CD8-positive, alpha-beta memory T cell (primary cell): ENCODE results near the gene MYCBP. TPM values are rescaled to one million over a fixed set of nuclear protein-coding genes. Genes with fewer than 3 reads are reported as not detected.
A peak's percentile ranks its signal among the peaks of the same experiment; 100 is the strongest.

ENCODE experiments used
- CTCF ChIA-PET: fragments of 350-600 bp; sonication (Branson Sonifier 250); formaldehyde crosslinking; loops from one replicate; lab custom pipeline; 2021; ENCODE audit warnings: antibody characterized with exemption; lab: Charles Lee
- POLR2A ChIA-PET: fragments of 350-600 bp; sonication (Branson Sonifier 250); formaldehyde crosslinking; loops from one replicate; lab custom pipeline; 2021; ENCODE audit warnings: antibody characterized with exemption; lab: Charles Lee
- DNase-seq, 5 donors: peaks; one replicate each; pipeline versions ENCODE4 v3.0.0 to v3.0.0-alpha.2; 2020 to 2022; ENCODE audit warnings: mixed read lengths in 1 of 5
- H3K27ac ChIP-seq: one replicate; pipeline ENCODE4 v1.7.0; 2013; ENCODE audit warnings: low read depth, mild to moderate bottlenecking, low read length, moderate library complexity
- H3K27me3 ChIP-seq: 2 replicates; pipeline ENCODE4 v1.7.0; 2013; ENCODE audit warnings: low read length, mild to moderate bottlenecking; ENCODE audit not compliant: insufficient read depth, poor library complexity, severe bottlenecking
- H3K36me3 ChIP-seq: 2 replicates; pipeline ENCODE4 v1.7.0; 2013; ENCODE audit warnings: mild to moderate bottlenecking, low read length, moderate library complexity; ENCODE audit not compliant: insufficient read depth
- H3K4me1 ChIP-seq: 2 replicates; pipeline ENCODE4 v1.7.0; 2013; ENCODE audit warnings: mild to moderate bottlenecking, low read length, moderate library complexity; ENCODE audit not compliant: insufficient read depth
- H3K4me3 ChIP-seq: 2 replicates; pipeline ENCODE4 v1.7.0; 2013; ENCODE audit warnings: mild to moderate bottlenecking, low read length
- H3K9me3 ChIP-seq: 2 replicates; pipeline ENCODE4 v1.7.0; 2013; ENCODE audit warnings: mild to moderate bottlenecking, low read length
- H3K27ac Mint-ChIP-seq, 8 donors: one replicate each; pipeline ENCODE4 v1.8.0; 2020 to 2021; ENCODE audit warnings: mixed read lengths in 8 of 8, mild to moderate bottlenecking in 6 of 8, inconsistent platforms in 3 of 8, moderate library complexity in 3 of 8
- H3K27me3 Mint-ChIP-seq, 2 donors: one replicate each; pipeline ENCODE4 v1.8.0; 2020 to 2021; ENCODE audit warnings: mixed read lengths in 2 of 2, mild to moderate bottlenecking in 1 of 2, moderate library complexity in 1 of 2
- H3K36me3 Mint-ChIP-seq, 3 donors: one replicate each; pipeline ENCODE4 v1.8.0; 2020 to 2021; ENCODE audit warnings: mixed read lengths in 3 of 3, inconsistent platforms in 1 of 3, mild to moderate bottlenecking in 1 of 3
- H3K4me1 Mint-ChIP-seq, 3 donors: one replicate each; pipeline ENCODE4 v1.8.0; 2020 to 2021; ENCODE audit warnings: mixed read lengths in 3 of 3, inconsistent platforms in 1 of 3, mild to moderate bottlenecking in 1 of 3
- H3K4me3 Mint-ChIP-seq, 7 donors: one replicate each; pipeline ENCODE4 v1.8.0; 2020 to 2021; ENCODE audit warnings: mixed read lengths in 7 of 7, mild to moderate bottlenecking in 6 of 7, moderate library complexity in 4 of 7, inconsistent platforms in 2 of 7
- H3K9me3 Mint-ChIP-seq, 5 donors: one replicate each; pipeline ENCODE4 v1.8.0; 2020 to 2022; ENCODE audit warnings: mixed read lengths in 5 of 5, mild to moderate bottlenecking in 3 of 5, moderate library complexity in 2 of 5, inconsistent platforms in 1 of 5
- polyA plus RNA-seq: library from polyadenylated mRNA; unstranded; fragments of 300-500 nt; fragmentation: Illumina TruSeq; gene quantifications from one replicate; pipeline ENCODE4 v1.2.3, GENCODE V29; 2021
- total RNA-seq, 2 experiments: library from RNA; stranded (reverse); gene quantifications; one replicate each; pipeline ENCODE4 v1.2.3, GENCODE V29; 2021

Gene MYCBP
- total and polyA plus RNA-seq, 3 experiments from 2014 or later, result 63.4 to 74.3 (median 63.9) TPM

- POLR2A ChIA-PET, result no interaction called here
- Histone ChIP-seq H3K36me3 (no peaks in the 10 kb centered on the region), H3K4me3 (no peak overlapping the region), H3K27me3 (no peaks in the 10 kb centered on the region), H3K9me3 (no peaks in the 10 kb centered on the region), H3K4me1 (no peaks in the 10 kb centered on the region), H3K27ac (no peak overlapping the region)
- Mint-ChIP-seq H3K4me1 (no peaks in the 10 kb centered on the region), H3K36me3 (peaks cover 0 to 4% (median 0%) of the 10 kb centered on the region in 3 donors), H3K27ac (peak overlapping the region in 1 of 8 donors; percentile 50), H3K9me3 (peaks cover 0 to 9% (median 5%) of the 10 kb centered on the region in 5 donors), H3K27me3 (no peaks in the 10 kb centered on the region), H3K4me3 (no peak overlapping the region)
- CTCF ChIA-PET, result no interaction called here
- no peak for DNase-seq
Observed at GRCh38 chr1:38905985-38906384, 32.8 kb upstream of the MYCBP start.

- H3K27ac ChIP-seq, result no peak overlapping the region
- Mint-ChIP-seq H3K4me3 (no peak overlapping the region), H3K4me1 (no peaks in the 10 kb centered on the region), H3K36me3 (peaks cover 0 to 2% (median 0%) of the 10 kb centered on the region in 3 donors), H3K27ac (no peak overlapping the region), H3K27me3 (no peaks in the 10 kb centered on the region), H3K9me3 (no peaks in the 10 kb centered on the region)
- ChIA-PET CTCF (no interaction called here), POLR2A (no interaction called here)
- no peak for DNase-seq
- H3K27me3 ChIP-seq, result no peaks in the 10 kb centered on the region
- no peaks in the 10 kb centered on the region for H3K9me3 ChIP-seq
- H3K36me3 ChIP-seq, result no peaks in the 10 kb centered on the region
- H3K4me3 ChIP-seq, result no peak overlapping the region
- no peaks in the 10 kb centered on the region for H3K4me1 ChIP-seq
Observed at GRCh38 chr1:38899560-38899959, 26.4 kb upstream of the MYCBP start.

- Mint-ChIP-seq H3K9me3 (no peaks in the 10 kb centered on the region), H3K36me3 (peaks cover 0 to 2% (median 0%) of the 10 kb centered on the region in 3 donors), H3K4me1 (no peaks in the 10 kb centered on the region), H3K27ac (no peak overlapping the region), H3K27me3 (no peaks in the 10 kb centered on the region), H3K4me3 (no peak overlapping the region)
- no peak for DNase-seq
- Histone ChIP-seq H3K27me3 (no peaks in the 10 kb centered on the region), H3K4me3 (no peak overlapping the region), H3K9me3 (no peaks in the 10 kb centered on the region), H3K36me3 (no peaks in the 10 kb centered on the region), H3K27ac (no peak overlapping the region), H3K4me1 (no peaks in the 10 kb centered on the region)
- ChIA-PET CTCF (no interaction called here), POLR2A (no interaction called here)
Observed at GRCh38 chr1:38898653-38899230, 25.6 kb upstream of the MYCBP start.

- Histone ChIP-seq H3K27me3 (no peaks in the 10 kb centered on the region), H3K9me3 (no peaks in the 10 kb centered on the region), H3K36me3 (no peaks in the 10 kb centered on the region), H3K27ac (no peak overlapping the region), H3K4me3 (no peak overlapping the region), H3K4me1 (no peaks in the 10 kb centered on the region)
- Mint-ChIP-seq H3K4me3 (no peak overlapping the region), H3K9me3 (no peaks in the 10 kb centered on the region), H3K27ac (no peak overlapping the region), H3K4me1 (no peaks in the 10 kb centered on the region), H3K27me3 (peaks cover 0 to 3% of the 10 kb centered on the region in 2 donors), H3K36me3 (peaks cover 0 to 2% (median 0%) of the 10 kb centered on the region in 3 donors)
- DNase-seq, result no peak
- POLR2A ChIA-PET, result no interaction called here
- CTCF ChIA-PET, result interaction anchor here (1.2 kb wide), 1 partner anchor 15 kb away, joined by 3 read pairs; the partner anchor contains the start of gene GJA9
Observed at GRCh38 chr1:38896169-38896568, 23.0 kb upstream of the MYCBP start.

GRCh38 chr1:38892976-38893375, 19.8 kb upstream of the MYCBP start:
- Mint-ChIP-seq H3K4me1 (no peaks in the 10 kb centered on the region), H3K4me3 (no peak overlapping the region), H3K27ac (no peak overlapping the region), H3K27me3 (peaks cover 0 to 3% of the 10 kb centered on the region in 2 donors), H3K9me3 (no peaks in the 10 kb centered on the region), H3K36me3 (peaks cover 0 to 2% (median 0%) of the 10 kb centered on the region in 3 donors)
- H3K4me1 ChIP-seq, result no peaks in the 10 kb centered on the region
- no peak overlapping the region for H3K27ac ChIP-seq
- no peak overlapping the region for H3K4me3 ChIP-seq
- H3K36me3 ChIP-seq, result no peaks in the 10 kb centered on the region
- CTCF ChIA-PET, result interaction anchor here (1.2 kb wide), 1 partner anchor 200 kb away, joined by 4 read pairs; no protein-coding TSS in a partner anchor
- no peak for DNase-seq
- no peaks in the 10 kb centered on the region for H3K9me3 ChIP-seq
- no peaks in the 10 kb centered on the region for H3K27me3 ChIP-seq
- POLR2A ChIA-PET, result no interaction called here

- DNase-seq, result peak in 1 of 5 donors; percentile 2
- ChIA-PET POLR2A (no interaction called here), CTCF (interaction anchor here (1.0 to 1.2 kb wide), 2 partner anchors 201 to 206 kb away, joined by 3 to 4 read pairs; no protein-coding TSS in a partner anchor)
- Histone ChIP-seq H3K27ac (no peak overlapping the region), H3K4me1 (no peaks in the 10 kb centered on the region), H3K36me3 (no peaks in the 10 kb centered on the region), H3K27me3 (no peaks in the 10 kb centered on the region), H3K9me3 (no peaks in the 10 kb centered on the region), H3K4me3 (no peak overlapping the region)
- Mint-ChIP-seq H3K4me3 (no peak overlapping the region), H3K27ac (peak overlapping the region in 3 of 8 donors; percentile 43 to 86 (median 62)), H3K4me1 (no peaks in the 10 kb centered on the region), H3K36me3 (no peaks in the 10 kb centered on the region), H3K27me3 (peaks cover 0 to 3% of the 10 kb centered on the region in 2 donors), H3K9me3 (no peaks in the 10 kb centered on the region)
Observed at GRCh38 chr1:38891753-38892152, 18.6 kb upstream of the MYCBP start.

- Mint-ChIP-seq H3K4me1 (no peaks in the 10 kb centered on the region), H3K27me3 (peaks cover 0 to 3% of the 10 kb centered on the region in 2 donors), H3K36me3 (no peaks in the 10 kb centered on the region), H3K4me3 (no peak overlapping the region), H3K9me3 (no peaks in the 10 kb centered on the region), H3K27ac (no peak overlapping the region)
- DNase-seq, result no peak
- ChIA-PET POLR2A (no interaction called here), CTCF (no interaction called here)
- Histone ChIP-seq H3K27me3 (no peaks in the 10 kb centered on the region), H3K27ac (no peak overlapping the region), H3K9me3 (no peaks in the 10 kb centered on the region), H3K36me3 (no peaks in the 10 kb centered on the region), H3K4me1 (no peaks in the 10 kb centered on the region), H3K4me3 (no peak overlapping the region)
Observed at GRCh38 chr1:38889589-38889988, 16.4 kb upstream of the MYCBP start.

- no peaks in the 10 kb centered on the region for H3K36me3 Mint-ChIP-seq
- Histone ChIP-seq H3K36me3 (no peaks in the 10 kb centered on the region), H3K4me1 (no peaks in the 10 kb centered on the region), H3K4me3 (no peak overlapping the region), H3K27me3 (no peaks in the 10 kb centered on the region), H3K9me3 (no peaks in the 10 kb centered on the region), H3K27ac (no peak overlapping the region)
- peaks cover 0 to 3% of the 10 kb centered on the region in 2 donors for H3K27me3 Mint-ChIP-seq
- H3K9me3 Mint-ChIP-seq, result no peaks in the 10 kb centered on the region
- no peaks in the 10 kb centered on the region for H3K4me1 Mint-ChIP-seq
- DNase-seq, result no peak
- peak overlapping the region in 1 of 8 donors; percentile 15 for H3K27ac Mint-ChIP-seq
- CTCF ChIA-PET, result no interaction called here
- no peak overlapping the region for H3K4me3 Mint-ChIP-seq
- POLR2A ChIA-PET, result no interaction called here
Observed at GRCh38 chr1:38888423-38889333, 15.5 kb upstream of the MYCBP start.
